ENCODE measurements around the gene NFE2L2. TPM values are rescaled to one million over a fixed set of nuclear protein-coding genes. Genes with fewer than 3 reads are reported as not detected.

The NFE2L2 gene
- total and polyA plus RNA-seq, 7 donors = 46.7 to 103 (median 88.3) TPM

- Histone ChIP-seq H3K27me3 (no peaks in the 10 kb centered on the region), H3K4me1 (peaks cover 0 to 48% (median 45%) of the 10 kb centered on the region in 4 donors), H3K4me3 (peak overlapping the region; percentile 86 to 99 (median 99)), H3K36me3 (no peaks in the 10 kb centered on the region), H3K27ac (peak overlapping the region; percentile 90 to 100 (median 100)), H3K9me3 (no peaks in the 10 kb centered on the region)
- 0% methylated on average over 81 of the region's 81 CpGs for WGBS, 2 donors
- peak; percentile 82 to 94 (median 89) for TF ChIP-seq POLR2AphosphoS5 (IDR thresholded peaks at IDR 0.05)
- TF ChIP-seq POLR2A (IDR thresholded peaks at IDR 0.05) = peak; percentile 53 to 54
- peak; percentile 88 to 91 (median 90) for TF ChIP-seq CTCF (IDR thresholded peaks at IDR 0.05)
- TF ChIP-seq EP300 (IDR thresholded peaks at IDR 0.05) = peak in 2 of 4 donors; percentile 71 to 88
- peak; percentile 99 for DNase-seq
- intact Hi-C loops (cut with DNase I) = loop anchor here (1.0 to 5.0 kb wide), 4 partner anchors 31 to 154 kb away; no protein-coding TSS in a partner anchor
Measured at GRCh38 chr2:177263451-177264208, 897 bp downstream of the NFE2L2 start.

- H3K4me1 ChIP-seq = peaks cover 0 to 51% (median 47%) of the 10 kb centered on the region in 4 donors
- H3K27me3 ChIP-seq = no peaks in the 10 kb centered on the region
- no peaks in the 10 kb centered on the region for H3K36me3 ChIP-seq
- intact Hi-C loops (cut with DNase I) = loop anchor here (1.0 to 5.0 kb wide), 3 partner anchors 70 to 154 kb away; no protein-coding TSS in a partner anchor
- H3K9me3 ChIP-seq = no peaks in the 10 kb centered on the region
- DNase-seq = no peak
- H3K4me3 ChIP-seq = peak overlapping the region; percentile 86 to 99 (median 99)
- H3K27ac ChIP-seq = peak overlapping the region; percentile 90 to 100 (median 100)
- 0 to 1% methylated on average over 6 of the region's 6 CpGs for WGBS, 2 donors
- TF ChIP-seq POLR2AphosphoS5 (IDR thresholded peaks at IDR 0.05) (no peak), CTCF (IDR thresholded peaks at IDR 0.05) (no peak)
Measured at GRCh38 chr2:177262958-177263450, 1.5 kb downstream of the NFE2L2 start.

- no peak for DNase-seq
- no peaks in the 10 kb centered on the region for H3K9me3 ChIP-seq
- H3K4me3 ChIP-seq = peak overlapping the region; percentile 86 to 99 (median 99)
- peak overlapping the region; percentile 90 to 100 (median 100) for H3K27ac ChIP-seq
- H3K27me3 ChIP-seq = no peaks in the 10 kb centered on the region
- no peak for TF ChIP-seq EP300 (IDR thresholded peaks at IDR 0.05)
- TF ChIP-seq POLR2AphosphoS5 (IDR thresholded peaks at IDR 0.05) = no peak
- no peak for TF ChIP-seq CTCF (IDR thresholded peaks at IDR 0.05)
- no peak for TF ChIP-seq POLR2A (IDR thresholded peaks at IDR 0.05)
- H3K4me1 ChIP-seq = peaks cover 0 to 58% (median 53%) of the 10 kb centered on the region in 4 donors
- WGBS, 2 donors = 5 to 22% methylated on average over 2 of the region's 2 CpGs
- no peaks in the 10 kb centered on the region for H3K36me3 ChIP-seq
- intact Hi-C loops (cut with DNase I) = loop anchor here (2.0 to 5.0 kb wide), 2 partner anchors 71 to 155 kb away; no protein-coding TSS in a partner anchor
Measured at GRCh38 chr2:177262092-177262491, 2.4 kb downstream of the NFE2L2 start.

- Histone ChIP-seq H3K4me3 (peak overlapping the region; percentile 86 to 99 (median 99)), H3K36me3 (no peaks in the 10 kb centered on the region), H3K4me1 (peaks cover 0 to 61% (median 56%) of the 10 kb centered on the region in 4 donors), H3K27me3 (no peaks in the 10 kb centered on the region), H3K9me3 (no peaks in the 10 kb centered on the region), H3K27ac (peak overlapping the region; percentile 90 to 100 (median 100))
- intact Hi-C loops (cut with DNase I) = loop anchor here (2.0 to 5.0 kb wide), 2 partner anchors 71 to 156 kb away; no protein-coding TSS in a partner anchor
- DNase-seq = no peak
- TF ChIP-seq POLR2A (IDR thresholded peaks at IDR 0.05) = no peak
- TF ChIP-seq POLR2AphosphoS5 (IDR thresholded peaks at IDR 0.05) = no peak
- no peak for TF ChIP-seq EP300 (IDR thresholded peaks at IDR 0.05)
- no peak for TF ChIP-seq CTCF (IDR thresholded peaks at IDR 0.05)
- 9 to 33% methylated on average over 5 of the region's 5 CpGs for WGBS, 2 donors
Measured at GRCh38 chr2:177261116-177262060, 3.1 kb downstream of the NFE2L2 start.

Measured in sigmoid colon (tissue), 7 donors.